Ovary (tissue), 3 donors: ENCODE data around the gene PCSK1N.

Source experiments
- CTCF ChIP-seq, 3 donors: fragments of 450-650 bp in 2 of 3; fragments of 200-600 bp in 1 of 3; IDR thresholded peaks; one replicate each; pipeline versions ENCODE4 v1.5.1 to v1.8.0; 2016 to 2022; ENCODE audit warnings: antibody characterized with exemption in 3 of 3, mild to moderate bottlenecking in 1 of 3
- EP300 ChIP-seq: sonication (generic); formaldehyde crosslinking; IDR thresholded peaks from one replicate; pipeline ENCODE4 v1.6.1; 2017; ENCODE audit warnings: antibody characterized with exemption
- POLR2A ChIP-seq: fragments of 450-650 bp; IDR thresholded peaks from one replicate; pipeline ENCODE4 v1.6.1; 2017; ENCODE audit warnings: antibody characterized with exemption, mild to moderate bottlenecking, moderate library complexity
- donor health status: DM: no; HTN: no; CAD: no.

GRCh38 chrX:48831136-48831908 is 4.1 kb downstream of the PCSK1N start:
- TF ChIP-seq CTCF (IDR thresholded peaks at IDR 0.05) = no peak
- TF ChIP-seq EP300 = no peak
- no peak for TF ChIP-seq POLR2A
